ENCODE data around the gene ECSIT.
"Not testable (repeated sequence)": the region's sequence is repeated elsewhere in the genome, so short reads cannot be mapped to it uniquely, and the experiment has no call there.

ECSIT gene

GRCh38 chr19:11473725-11474124 lies 55.2 kb downstream of the ECSIT start:
- no peak for TF ChIP-seq CTCF (conservative IDR thresholded peaks at IDR 0.05; ENCODE audit: low read depth, low read length)
- H3K4me3 ChIP-seq (ENCODE audit: low read depth, low read length) = no peak overlapping the region
- DNase-seq (ENCODE audit: low read depth) = no peak

- DNase-seq (ENCODE audit: low read depth); H3K4me3 ChIP-seq (ENCODE audit: low read depth, low read length): not testable (repeated sequence)
Observed at GRCh38 chr19:11468266-11468845, 60.6 kb downstream of the ECSIT start.

GRCh38 chr19:11465600-11465999 lies 63.3 kb downstream of the ECSIT start:
- DNase-seq (ENCODE audit: low read depth) = no peak
- TF ChIP-seq CTCF (conservative IDR thresholded peaks at IDR 0.05; ENCODE audit: low read depth, low read length) = no peak
- no peak overlapping the region for H3K4me3 ChIP-seq (ENCODE audit: low read depth, low read length)

GRCh38 chr19:11464333-11465265 lies 64.3 kb downstream of the ECSIT start:
- no peak overlapping the region for H3K4me3 ChIP-seq (ENCODE audit: low read depth, low read length)
- DNase-seq (ENCODE audit: low read depth) = no peak
- no peak for TF ChIP-seq CTCF (conservative IDR thresholded peaks at IDR 0.05; ENCODE audit: low read depth, low read length)

- no peak overlapping the region for H3K4me3 ChIP-seq (ENCODE audit: low read depth, low read length)
- no peak for DNase-seq (ENCODE audit: low read depth)
- no peak for TF ChIP-seq CTCF (conservative IDR thresholded peaks at IDR 0.05; ENCODE audit: low read depth, low read length)
Observed at GRCh38 chr19:11463391-11463790, 65.5 kb downstream of the ECSIT start.

GRCh38 chr19:11461453-11461852 lies 67.5 kb downstream of the ECSIT start:
- H3K4me3 ChIP-seq (ENCODE audit: low read depth, low read length) = no peak overlapping the region
- TF ChIP-seq CTCF (conservative IDR thresholded peaks at IDR 0.05; ENCODE audit: low read depth, low read length) = no peak

GRCh38 chr19:11460207-11460606 lies 68.7 kb downstream of the ECSIT start:
- H3K4me3 ChIP-seq (ENCODE audit: low read depth, low read length) = no peak overlapping the region
- TF ChIP-seq CTCF (conservative IDR thresholded peaks at IDR 0.05; ENCODE audit: low read depth, low read length) = peak; percentile 42
- DNase-seq (ENCODE audit: low read depth) = no peak

More at GRCh38 chr19:11461453-11461852, 67.5 kb downstream of the ECSIT start:
- DNase-seq (ENCODE audit: low read depth) = no peak

GRCh38 chr19:11458912-11459311 lies 70.0 kb downstream of the ECSIT start:
- not testable (repeated sequence) for DNase-seq (ENCODE audit: low read depth); H3K4me3 ChIP-seq (ENCODE audit: low read depth, low read length)

Data from choroid plexus epithelial cell (primary cell).